Epithelial cell of esophagus (primary cell): ENCODE results near the gene TECPR1.

Source experiments
- DNase-seq: peaks from one replicate; pipeline ENCODE4 v3.0.0; 2010; ENCODE audit warnings: low read depth
- H3K4me3 ChIP-seq: 2 replicates; pipeline ENCODE4 v1.5.1; 2011; ENCODE audit warnings: mild to moderate bottlenecking, low read length, control low read depth
- TF ChIP-seq, protein P1 (sequence below): IDR thresholded peaks from 2 replicates; pipeline ENCODE4 v1.5.1; 2011; ENCODE audit warnings: low read depth, mild to moderate bottlenecking, low read length, control low read depth, inconsistent platforms; ENCODE audit not compliant: insufficient read depth; ENCODE audit errors: missing control alignments

TECPR1 gene

DNA sequence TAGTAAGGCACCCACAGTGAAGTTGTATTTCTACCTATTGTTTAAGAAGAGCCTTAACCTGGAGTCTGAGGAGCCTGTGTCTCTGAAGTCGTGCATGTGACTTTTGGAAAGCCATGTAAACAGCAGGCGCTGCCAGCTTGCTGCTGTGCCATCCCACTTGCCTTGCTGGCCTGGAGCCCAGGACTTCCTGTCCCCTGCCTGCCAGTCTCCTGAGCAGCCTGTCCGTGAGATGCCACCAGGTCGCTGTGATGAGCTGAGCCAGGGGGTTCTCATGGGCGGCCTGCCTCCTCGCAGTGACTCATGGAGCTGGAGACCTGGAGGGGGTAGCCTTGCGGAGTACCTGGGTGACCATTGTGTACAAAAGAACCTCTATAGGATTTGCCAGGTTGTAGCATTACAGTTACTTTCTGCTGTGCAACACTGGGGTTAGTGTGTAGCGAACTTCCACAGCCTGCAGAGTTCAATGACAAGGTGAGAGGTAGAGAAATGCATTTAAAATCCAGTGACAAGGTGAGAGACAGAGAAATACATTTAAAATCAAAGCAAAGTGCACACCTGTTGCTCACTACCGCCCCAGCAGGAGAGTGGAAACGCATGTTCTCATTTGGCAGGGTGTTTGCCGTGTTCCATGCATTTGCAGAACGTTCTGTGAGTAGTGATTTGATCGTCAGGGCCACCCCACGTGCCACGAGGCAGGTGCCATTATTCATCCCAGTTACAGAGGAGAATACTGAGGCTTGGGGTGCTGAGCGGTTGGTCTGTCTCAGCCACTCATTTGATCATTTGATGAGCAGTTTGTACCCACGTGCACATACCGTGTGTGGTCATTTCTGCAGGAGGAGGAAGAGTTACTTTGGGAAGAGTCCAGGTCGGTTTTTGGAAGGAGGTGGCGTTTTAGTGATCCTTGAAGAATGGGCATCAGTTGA lies 77.4 kb downstream of the TECPR1 start:
- TF ChIP-seq, protein P1, sequence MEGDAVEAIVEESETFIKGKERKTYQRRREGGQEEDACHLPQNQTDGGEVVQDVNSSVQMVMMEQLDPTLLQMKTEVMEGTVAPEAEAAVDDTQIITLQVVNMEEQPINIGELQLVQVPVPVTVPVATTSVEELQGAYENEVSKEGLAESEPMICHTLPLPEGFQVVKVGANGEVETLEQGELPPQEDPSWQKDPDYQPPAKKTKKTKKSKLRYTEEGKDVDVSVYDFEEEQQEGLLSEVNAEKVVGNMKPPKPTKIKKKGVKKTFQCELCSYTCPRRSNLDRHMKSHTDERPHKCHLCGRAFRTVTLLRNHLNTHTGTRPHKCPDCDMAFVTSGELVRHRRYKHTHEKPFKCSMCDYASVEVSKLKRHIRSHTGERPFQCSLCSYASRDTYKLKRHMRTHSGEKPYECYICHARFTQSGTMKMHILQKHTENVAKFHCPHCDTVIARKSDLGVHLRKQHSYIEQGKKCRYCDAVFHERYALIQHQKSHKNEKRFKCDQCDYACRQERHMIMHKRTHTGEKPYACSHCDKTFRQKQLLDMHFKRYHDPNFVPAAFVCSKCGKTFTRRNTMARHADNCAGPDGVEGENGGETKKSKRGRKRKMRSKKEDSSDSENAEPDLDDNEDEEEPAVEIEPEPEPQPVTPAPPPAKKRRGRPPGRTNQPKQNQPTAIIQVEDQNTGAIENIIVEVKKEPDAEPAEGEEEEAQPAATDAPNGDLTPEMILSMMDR, result no peak
- no peak for DNase-seq
- no peak overlapping the region for H3K4me3 ChIP-seq

DNA sequence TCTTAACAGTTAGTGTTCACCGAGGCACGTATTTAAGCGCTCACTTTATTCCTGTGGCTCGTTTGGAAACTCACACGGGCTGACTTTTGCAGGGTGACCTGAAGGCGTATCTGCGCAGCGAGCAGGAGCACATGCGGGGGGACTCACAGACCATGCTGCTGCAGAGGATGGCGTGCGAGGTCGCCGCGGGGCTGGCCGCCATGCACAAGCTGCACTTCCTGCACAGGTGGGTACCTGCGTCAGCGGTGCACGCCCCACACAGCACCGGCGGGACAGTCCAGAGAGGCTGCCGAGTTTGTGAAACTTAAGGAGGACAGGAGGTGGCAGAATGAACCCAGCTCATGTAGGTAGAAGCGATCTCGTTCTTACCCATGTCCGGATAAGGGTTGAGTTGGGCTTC lies 80.6 kb downstream of the TECPR1 start:
- H3K4me3 ChIP-seq, result no peak overlapping the region
- DNase-seq, result no peak
- TF ChIP-seq, protein P1, result no peak

DNA sequence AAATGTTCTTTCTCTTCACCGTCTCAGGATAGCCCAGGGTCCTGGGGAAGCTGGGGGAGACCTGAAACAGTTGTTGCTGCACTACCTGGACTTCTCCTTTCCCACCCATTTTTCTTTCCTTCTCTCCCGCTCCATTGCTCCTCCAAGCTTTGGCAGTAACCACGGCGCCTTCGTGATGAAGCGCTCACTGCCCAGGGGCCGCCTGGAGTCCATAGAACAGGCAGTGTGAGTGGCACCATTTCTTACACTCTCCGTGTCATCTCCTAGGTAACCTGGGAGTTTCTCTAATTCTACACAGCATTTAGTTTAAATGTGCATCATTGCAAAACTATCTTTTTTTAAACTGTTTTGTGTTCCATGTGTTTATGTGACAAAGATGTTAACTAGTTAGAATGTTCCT lies 81.1 kb downstream of the TECPR1 start:
- no peak overlapping the region for H3K4me3 ChIP-seq
- TF ChIP-seq, protein P1, result no peak
- DNase-seq, result no peak

DNA sequence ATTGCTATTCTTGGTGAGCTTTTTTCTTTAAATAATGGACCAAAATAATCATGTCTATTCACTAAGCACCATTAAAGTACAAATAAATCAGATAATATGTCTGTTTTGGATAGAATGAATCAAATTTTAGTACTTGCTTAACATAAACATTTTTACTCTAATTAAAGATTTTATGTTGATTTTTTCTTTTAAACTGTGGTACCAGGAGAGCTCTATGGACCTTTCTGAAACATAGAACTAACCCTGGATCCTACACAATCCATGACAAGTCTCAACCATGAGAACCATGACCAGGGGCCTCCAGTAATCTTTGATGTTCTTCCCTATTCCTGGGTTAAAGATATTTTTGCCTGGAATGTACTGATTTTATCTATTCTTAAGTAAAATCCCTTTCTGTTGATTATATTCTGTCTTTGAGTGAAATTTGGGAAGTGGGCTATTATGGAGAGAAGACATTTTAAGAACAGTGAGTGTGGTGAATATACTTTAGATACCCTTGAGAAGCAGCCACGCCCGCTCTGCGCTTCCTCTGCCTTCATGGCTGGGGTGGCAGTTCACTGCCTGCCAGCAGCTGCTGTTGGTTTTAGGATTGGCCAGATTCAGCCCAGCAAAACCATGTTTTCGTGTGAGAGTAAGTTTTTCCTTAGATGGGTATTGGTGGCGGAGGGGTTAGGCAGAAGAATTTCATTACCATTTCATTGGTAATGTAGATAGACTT lies 83.0 kb downstream of the TECPR1 start:
- DNase-seq, result no peak
- TF ChIP-seq, protein P1, result no peak
- no peak overlapping the region for H3K4me3 ChIP-seq

DNA sequence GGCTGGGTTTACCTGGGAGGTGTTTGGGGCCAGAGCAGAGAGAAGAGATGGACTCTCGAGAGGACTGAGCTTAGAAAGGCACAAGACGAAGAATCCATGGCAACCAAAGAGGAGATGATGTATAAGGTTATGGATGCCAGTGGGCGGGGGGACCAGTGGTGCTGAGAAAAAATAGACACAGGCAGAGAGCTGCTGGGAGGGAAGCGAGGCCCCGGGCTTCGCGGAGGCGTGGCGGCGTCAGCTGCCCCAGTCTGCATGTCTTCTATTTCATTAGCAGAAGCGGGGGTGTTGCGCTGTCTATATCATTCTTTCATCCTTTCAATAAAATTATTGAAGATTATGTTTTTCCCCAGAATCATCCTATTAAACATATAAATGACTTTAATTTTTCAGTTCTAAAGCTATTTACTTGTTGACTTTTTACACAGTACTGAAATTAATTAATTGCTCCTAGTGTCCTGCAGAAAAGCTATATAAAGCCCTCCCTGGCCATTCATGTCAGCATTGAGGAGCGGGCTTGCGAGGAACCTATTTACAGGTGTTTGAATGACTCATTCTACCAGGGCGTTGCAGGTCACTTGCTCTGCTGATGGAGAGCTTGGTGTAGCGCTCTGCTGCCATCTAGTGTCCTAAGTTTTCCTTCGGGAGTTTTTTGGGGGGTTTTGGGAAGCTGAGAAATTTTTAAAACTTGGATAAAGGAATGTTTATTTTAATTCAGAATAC lies 83.7 kb downstream of the TECPR1 start:
- DNase-seq, result peak; percentile 90

DNA sequence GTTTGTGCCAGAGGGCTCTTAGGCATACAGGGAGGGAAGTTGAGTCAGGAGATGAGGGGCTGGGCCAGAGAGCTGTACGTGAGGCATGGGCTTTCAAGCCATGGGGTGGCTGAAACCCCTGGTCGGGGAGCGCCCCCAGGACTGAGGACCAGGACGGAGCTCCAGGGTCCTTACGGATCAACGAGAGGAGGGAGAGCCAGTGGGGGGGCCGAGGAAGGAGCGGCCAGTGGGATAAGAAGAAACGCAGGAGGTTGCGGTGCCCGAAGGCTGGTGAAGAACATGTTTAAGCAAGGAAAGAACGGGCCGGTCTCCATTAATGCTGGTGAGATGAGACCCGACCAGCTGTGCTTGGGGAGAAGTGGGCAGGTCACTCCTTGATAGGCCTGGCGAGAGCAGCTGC lies 84.4 kb downstream of the TECPR1 start:
- TF ChIP-seq, protein P1, result no peak
- no peak overlapping the region for H3K4me3 ChIP-seq
- no peak for DNase-seq

More for the DNA sequence above, 83.7 kb downstream of the TECPR1 start:
- no peak overlapping the region for H3K4me3 ChIP-seq
- TF ChIP-seq, protein P1, result peak; percentile 89
